ENCODE data around the gene BCAT1.

DNA sequence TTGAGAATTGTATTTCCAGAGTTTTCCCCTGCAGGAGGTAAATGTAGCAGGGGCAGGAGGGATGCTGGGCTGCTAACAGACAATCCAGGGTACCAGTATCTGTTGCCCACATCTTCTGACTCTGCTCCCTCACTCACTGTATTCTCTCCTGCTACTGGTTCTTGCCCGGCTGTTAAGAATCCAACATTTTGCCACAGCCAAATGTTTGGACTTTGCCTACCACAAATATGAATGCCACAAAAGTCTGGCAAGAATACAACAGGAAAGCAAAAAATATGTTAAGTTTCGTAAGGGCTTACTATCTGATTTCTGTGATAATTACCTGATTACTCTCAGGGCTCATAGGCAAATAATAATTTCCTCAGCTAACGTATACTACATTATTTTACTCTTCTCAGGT is 160.0 kb downstream of the BCAT1 start:
- TF ChIP-seq CTCF (IDR thresholded peaks at IDR 0.05 in 2 of 3, conservative IDR thresholded peaks at IDR 0.05 in 1 of 3; ENCODE audit: borderline replicate concordance in 1 of 3, insufficient read depth in 1 of 3, low read depth in 2 of 3, low read length in 2 of 3), result no peak
- no peak for TF ChIP-seq EZH2phosphoT487 (IDR thresholded peaks at IDR 0.05; ENCODE audit: borderline replicate concordance)
- no peak for TF ChIP-seq ATF3 (IDR thresholded peaks at IDR 0.05)
- no peak for TF ChIP-seq EZH2 (IDR thresholded peaks at IDR 0.05)
- TF ChIP-seq POLR2A (IDR thresholded peaks at IDR 0.05; ENCODE audit: borderline replicate concordance, extremely low read depth, insufficient read depth, insufficient read length), result no peak
- no peak for TF ChIP-seq POLR2AphosphoS5 (IDR thresholded peaks at IDR 0.05; ENCODE audit: low read depth, low read length)
- TF ChIP-seq, protein P1, sequence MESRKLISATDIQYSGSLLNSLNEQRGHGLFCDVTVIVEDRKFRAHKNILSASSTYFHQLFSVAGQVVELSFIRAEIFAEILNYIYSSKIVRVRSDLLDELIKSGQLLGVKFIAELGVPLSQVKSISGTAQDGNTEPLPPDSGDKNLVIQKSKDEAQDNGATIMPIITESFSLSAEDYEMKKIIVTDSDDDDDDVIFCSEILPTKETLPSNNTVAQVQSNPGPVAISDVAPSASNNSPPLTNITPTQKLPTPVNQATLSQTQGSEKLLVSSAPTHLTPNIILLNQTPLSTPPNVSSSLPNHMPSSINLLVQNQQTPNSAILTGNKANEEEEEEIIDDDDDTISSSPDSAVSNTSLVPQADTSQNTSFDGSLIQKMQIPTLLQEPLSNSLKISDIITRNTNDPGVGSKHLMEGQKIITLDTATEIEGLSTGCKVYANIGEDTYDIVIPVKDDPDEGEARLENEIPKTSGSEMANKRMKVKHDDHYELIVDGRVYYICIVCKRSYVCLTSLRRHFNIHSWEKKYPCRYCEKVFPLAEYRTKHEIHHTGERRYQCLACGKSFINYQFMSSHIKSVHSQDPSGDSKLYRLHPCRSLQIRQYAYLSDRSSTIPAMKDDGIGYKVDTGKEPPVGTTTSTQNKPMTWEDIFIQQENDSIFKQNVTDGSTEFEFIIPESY (IDR thresholded peaks at IDR 0.05; ENCODE audit: extremely low read depth, insufficient replicate concordance, low read length), result no peak
- TF ChIP-seq FOSL1 (IDR thresholded peaks at IDR 0.05; ENCODE audit: low read depth), result no peak
- no peak for TF ChIP-seq RAD21 (IDR thresholded peaks at IDR 0.05; ENCODE audit: low read depth)
- no peak for TF ChIP-seq SIN3A (IDR thresholded peaks at IDR 0.05; ENCODE audit: low read depth)

Measured in HCT116 (cell line).